HL-60 (cell line): ENCODE measurements around the gene SNU13.

Experiments
- DNase-seq, 2 experiments: peaks; one replicate each; pipeline ENCODE4 v3.0.0-alpha.2; 2010 to 2020; ENCODE audit warnings: low read depth in 1 of 2, low spot score in 1 of 2
- H3K27ac ChIP-seq: fragments of 250-450 bp; sonication (Bioruptor Pico); replicated peaks from 2 replicates; pipeline ENCODE4 v1.5.1; 2020; ENCODE audit warnings: mild to moderate bottlenecking, moderate library complexity
- H3K27me3 ChIP-seq: fragments of 250-450 bp; sonication (Bioruptor Pico); 2 replicates; pipeline ENCODE4 v1.5.1; 2021; ENCODE audit warnings: mild to moderate bottlenecking, moderate library complexity; ENCODE audit not compliant: insufficient read depth, poor library complexity, severe bottlenecking
- H3K4me3 ChIP-seq: replicated peaks from 2 replicates; pipeline ENCODE4 v1.5.1; 2011; ENCODE audit warnings: mild to moderate bottlenecking, control low read depth, low read length; ENCODE audit not compliant: insufficient read depth
- GABPA ChIP-seq: IDR thresholded peaks from 2 replicates; pipeline ENCODE4 v1.6.1; 2012; ENCODE audit warnings: low read depth
- POLR2AphosphoS5 ChIP-seq: IDR thresholded peaks from 2 replicates; pipeline ENCODE4 v1.6.1; 2012; ENCODE audit warnings: low read depth
- SPI1 ChIP-seq: IDR thresholded peaks from 2 replicates; pipeline ENCODE4 v1.6.1; 2012; ENCODE audit warnings: low read depth, mild to moderate bottlenecking, borderline replicate concordance
- TF ChIP-seq, protein P1 (sequence below): IDR thresholded peaks from one replicate; pipeline ENCODE4 v1.5.1; 2011; ENCODE audit warnings: low read length, control low read depth, inconsistent platforms; ENCODE audit not compliant: insufficient read depth
- TF ChIP-seq, protein P2 (sequence below): IDR thresholded peaks from 2 replicates; pipeline ENCODE4 v1.6.1; 2012; ENCODE audit warnings: low read depth; ENCODE audit not compliant: insufficient replicate concordance

Gene SNU13

GRCh38 chr22:41648432-41648831, 40.2 kb downstream of the SNU13 start:
- DNase-seq = no peak
- H3K27me3 ChIP-seq = no peaks in the 10 kb centered on the region
- no peak overlapping the region for H3K27ac ChIP-seq
- TF ChIP-seq, protein P1, sequence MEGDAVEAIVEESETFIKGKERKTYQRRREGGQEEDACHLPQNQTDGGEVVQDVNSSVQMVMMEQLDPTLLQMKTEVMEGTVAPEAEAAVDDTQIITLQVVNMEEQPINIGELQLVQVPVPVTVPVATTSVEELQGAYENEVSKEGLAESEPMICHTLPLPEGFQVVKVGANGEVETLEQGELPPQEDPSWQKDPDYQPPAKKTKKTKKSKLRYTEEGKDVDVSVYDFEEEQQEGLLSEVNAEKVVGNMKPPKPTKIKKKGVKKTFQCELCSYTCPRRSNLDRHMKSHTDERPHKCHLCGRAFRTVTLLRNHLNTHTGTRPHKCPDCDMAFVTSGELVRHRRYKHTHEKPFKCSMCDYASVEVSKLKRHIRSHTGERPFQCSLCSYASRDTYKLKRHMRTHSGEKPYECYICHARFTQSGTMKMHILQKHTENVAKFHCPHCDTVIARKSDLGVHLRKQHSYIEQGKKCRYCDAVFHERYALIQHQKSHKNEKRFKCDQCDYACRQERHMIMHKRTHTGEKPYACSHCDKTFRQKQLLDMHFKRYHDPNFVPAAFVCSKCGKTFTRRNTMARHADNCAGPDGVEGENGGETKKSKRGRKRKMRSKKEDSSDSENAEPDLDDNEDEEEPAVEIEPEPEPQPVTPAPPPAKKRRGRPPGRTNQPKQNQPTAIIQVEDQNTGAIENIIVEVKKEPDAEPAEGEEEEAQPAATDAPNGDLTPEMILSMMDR = no peak
- no peak for TF ChIP-seq SPI1
- TF ChIP-seq, protein P2, sequence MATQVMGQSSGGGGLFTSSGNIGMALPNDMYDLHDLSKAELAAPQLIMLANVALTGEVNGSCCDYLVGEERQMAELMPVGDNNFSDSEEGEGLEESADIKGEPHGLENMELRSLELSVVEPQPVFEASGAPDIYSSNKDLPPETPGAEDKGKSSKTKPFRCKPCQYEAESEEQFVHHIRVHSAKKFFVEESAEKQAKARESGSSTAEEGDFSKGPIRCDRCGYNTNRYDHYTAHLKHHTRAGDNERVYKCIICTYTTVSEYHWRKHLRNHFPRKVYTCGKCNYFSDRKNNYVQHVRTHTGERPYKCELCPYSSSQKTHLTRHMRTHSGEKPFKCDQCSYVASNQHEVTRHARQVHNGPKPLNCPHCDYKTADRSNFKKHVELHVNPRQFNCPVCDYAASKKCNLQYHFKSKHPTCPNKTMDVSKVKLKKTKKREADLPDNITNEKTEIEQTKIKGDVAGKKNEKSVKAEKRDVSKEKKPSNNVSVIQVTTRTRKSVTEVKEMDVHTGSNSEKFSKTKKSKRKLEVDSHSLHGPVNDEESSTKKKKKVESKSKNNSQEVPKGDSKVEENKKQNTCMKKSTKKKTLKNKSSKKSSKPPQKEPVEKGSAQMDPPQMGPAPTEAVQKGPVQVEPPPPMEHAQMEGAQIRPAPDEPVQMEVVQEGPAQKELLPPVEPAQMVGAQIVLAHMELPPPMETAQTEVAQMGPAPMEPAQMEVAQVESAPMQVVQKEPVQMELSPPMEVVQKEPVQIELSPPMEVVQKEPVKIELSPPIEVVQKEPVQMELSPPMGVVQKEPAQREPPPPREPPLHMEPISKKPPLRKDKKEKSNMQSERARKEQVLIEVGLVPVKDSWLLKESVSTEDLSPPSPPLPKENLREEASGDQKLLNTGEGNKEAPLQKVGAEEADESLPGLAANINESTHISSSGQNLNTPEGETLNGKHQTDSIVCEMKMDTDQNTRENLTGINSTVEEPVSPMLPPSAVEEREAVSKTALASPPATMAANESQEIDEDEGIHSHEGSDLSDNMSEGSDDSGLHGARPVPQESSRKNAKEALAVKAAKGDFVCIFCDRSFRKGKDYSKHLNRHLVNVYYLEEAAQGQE = no peak
- TF ChIP-seq POLR2AphosphoS5 = no peak
- no peak for TF ChIP-seq GABPA
- no peak overlapping the region for H3K4me3 ChIP-seq

DNA sequence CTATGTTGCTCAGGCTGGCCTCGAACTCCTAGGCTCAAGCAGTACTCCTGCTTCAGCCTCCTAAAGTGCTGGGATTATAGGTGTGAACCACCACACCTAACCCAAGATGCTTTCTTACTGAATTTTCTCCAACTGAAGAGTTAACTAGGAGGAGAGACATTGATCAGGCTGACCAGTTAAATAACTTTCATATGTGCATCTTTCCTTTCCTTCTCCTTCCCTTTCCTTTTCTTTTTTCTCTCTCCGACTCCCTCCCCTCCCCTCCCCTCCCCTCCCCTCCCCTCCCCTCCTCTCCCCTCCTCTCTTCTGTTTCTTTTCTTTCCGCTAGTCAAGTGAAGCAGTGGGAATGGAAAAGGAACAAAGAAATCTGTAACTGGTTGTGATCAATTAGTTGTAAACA, 40.9 kb downstream of the SNU13 start:
- H3K27ac ChIP-seq = no peak overlapping the region
- TF ChIP-seq POLR2AphosphoS5 (no peak), SPI1 (no peak), GABPA (no peak)
- TF ChIP-seq, protein P2 = no peak
- TF ChIP-seq, protein P1 = no peak
- no peak for DNase-seq
- H3K4me3 ChIP-seq = no peak overlapping the region
- H3K27me3 ChIP-seq = no peaks in the 10 kb centered on the region

DNA sequence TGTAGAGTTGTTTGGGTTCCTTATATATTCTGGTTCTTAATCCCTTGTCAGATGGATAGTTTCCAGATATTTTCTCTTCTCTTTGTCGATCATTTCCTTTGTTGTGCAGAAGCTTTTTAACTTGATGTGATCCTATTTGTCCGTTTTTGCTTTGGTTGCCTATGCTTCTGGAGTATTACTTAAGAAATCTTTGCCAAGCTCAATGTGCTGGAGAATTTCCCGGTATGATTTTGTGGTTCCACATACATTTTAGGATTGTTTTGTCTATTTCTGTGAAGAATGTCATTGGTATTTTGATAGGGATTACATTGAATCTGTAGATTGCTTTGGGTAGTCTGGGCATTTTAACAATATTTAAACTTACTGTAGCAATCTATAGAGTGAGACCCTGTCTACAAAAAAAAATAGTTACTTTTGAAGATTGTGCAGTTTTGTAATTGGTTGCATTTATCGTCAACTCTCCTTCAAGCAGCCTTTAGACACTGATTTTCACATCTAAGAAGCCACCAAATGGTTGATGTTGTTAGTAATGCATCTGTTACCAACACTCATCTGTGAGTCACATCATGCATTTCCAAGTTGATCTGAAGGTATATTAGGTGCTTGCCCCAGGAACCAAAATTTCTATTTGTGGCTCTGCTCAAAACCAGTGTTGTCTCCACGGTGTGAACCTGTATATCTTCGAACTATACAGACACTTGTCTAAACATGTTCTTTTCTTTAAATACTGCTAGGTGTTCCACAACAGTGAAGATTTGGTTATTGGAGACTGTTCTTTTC, 46.1 kb downstream of the SNU13 start:
- no peak overlapping the region for H3K27ac ChIP-seq
- no peak overlapping the region for H3K4me3 ChIP-seq
- H3K27me3 ChIP-seq = no peaks in the 10 kb centered on the region
- DNase-seq = no peak
- TF ChIP-seq, protein P2 = no peak
- TF ChIP-seq, protein P1 = no peak
- TF ChIP-seq GABPA = no peak
- no peak for TF ChIP-seq SPI1
- no peak for TF ChIP-seq POLR2AphosphoS5
